Neural crest cell (in vitro differentiated cells): ENCODE results near the gene A3GALT2. TPM values are rescaled to one million over a fixed set of nuclear protein-coding genes. Genes with fewer than 3 reads are reported as not detected.

Source experiments
- DNase-seq: peaks from one replicate; pipeline ENCODE4 v3.0.0; 2021; ENCODE audit warnings: low read depth, mixed read lengths, low spot score
- H3K27ac Mint-ChIP-seq: one replicate; pipeline ENCODE4 v1.8.0; 2021; ENCODE audit warnings: mild to moderate bottlenecking, mixed read lengths; ENCODE audit not compliant: unreplicated experiment
- H3K27me3 Mint-ChIP-seq: 2 replicates; pipeline ENCODE4 v1.8.0; 2021; ENCODE audit warnings: low read depth, mild to moderate bottlenecking, mixed read lengths
- H3K36me3 Mint-ChIP-seq: 2 replicates; pipeline ENCODE4 v1.8.0; 2021; ENCODE audit warnings: low read depth, mild to moderate bottlenecking, mixed read lengths
- H3K4me1 Mint-ChIP-seq: 2 replicates; pipeline ENCODE4 v1.8.0; 2021; ENCODE audit warnings: mixed read lengths
- H3K4me3 Mint-ChIP-seq: one replicate; pipeline ENCODE4 v1.8.0; 2021; ENCODE audit warnings: mild to moderate bottlenecking, mixed read lengths
- H3K9me3 Mint-ChIP-seq: 2 replicates; pipeline ENCODE4 v1.8.0; 2021; ENCODE audit warnings: mixed read lengths
- total RNA-seq: library from RNA; stranded (reverse); gene quantifications from 2 replicates; pipeline ENCODE4 v1.2.1, GENCODE V29; 2021
- TF ChIP-seq, protein P1 (sequence below): fragments of 200-600 bp; sonication (generic); conservative IDR thresholded peaks from 2 replicates; pipeline ENCODE4 v1.5.0; 2021; ENCODE audit warnings: antibody characterized with exemption, mild to moderate bottlenecking

A3GALT2 gene
- total RNA-seq, 1 donor from 2014 or later = not detected

- Mint-ChIP-seq H3K9me3 (no peaks in the 10 kb centered on the region), H3K27me3 (no peaks in the 10 kb centered on the region), H3K27ac (peak overlapping the region; percentile 22), H3K4me3 (peak overlapping the region; percentile 76), H3K36me3 (peaks cover 6% of the 10 kb centered on the region), H3K4me1 (peaks cover 89% of the 10 kb centered on the region)
- TF ChIP-seq, protein P1, sequence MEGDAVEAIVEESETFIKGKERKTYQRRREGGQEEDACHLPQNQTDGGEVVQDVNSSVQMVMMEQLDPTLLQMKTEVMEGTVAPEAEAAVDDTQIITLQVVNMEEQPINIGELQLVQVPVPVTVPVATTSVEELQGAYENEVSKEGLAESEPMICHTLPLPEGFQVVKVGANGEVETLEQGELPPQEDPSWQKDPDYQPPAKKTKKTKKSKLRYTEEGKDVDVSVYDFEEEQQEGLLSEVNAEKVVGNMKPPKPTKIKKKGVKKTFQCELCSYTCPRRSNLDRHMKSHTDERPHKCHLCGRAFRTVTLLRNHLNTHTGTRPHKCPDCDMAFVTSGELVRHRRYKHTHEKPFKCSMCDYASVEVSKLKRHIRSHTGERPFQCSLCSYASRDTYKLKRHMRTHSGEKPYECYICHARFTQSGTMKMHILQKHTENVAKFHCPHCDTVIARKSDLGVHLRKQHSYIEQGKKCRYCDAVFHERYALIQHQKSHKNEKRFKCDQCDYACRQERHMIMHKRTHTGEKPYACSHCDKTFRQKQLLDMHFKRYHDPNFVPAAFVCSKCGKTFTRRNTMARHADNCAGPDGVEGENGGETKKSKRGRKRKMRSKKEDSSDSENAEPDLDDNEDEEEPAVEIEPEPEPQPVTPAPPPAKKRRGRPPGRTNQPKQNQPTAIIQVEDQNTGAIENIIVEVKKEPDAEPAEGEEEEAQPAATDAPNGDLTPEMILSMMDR = no peak
- no peak for DNase-seq
Observed at GRCh38 chr1:33342041-33342723, 21.3 kb upstream of the A3GALT2 start.

DNA sequence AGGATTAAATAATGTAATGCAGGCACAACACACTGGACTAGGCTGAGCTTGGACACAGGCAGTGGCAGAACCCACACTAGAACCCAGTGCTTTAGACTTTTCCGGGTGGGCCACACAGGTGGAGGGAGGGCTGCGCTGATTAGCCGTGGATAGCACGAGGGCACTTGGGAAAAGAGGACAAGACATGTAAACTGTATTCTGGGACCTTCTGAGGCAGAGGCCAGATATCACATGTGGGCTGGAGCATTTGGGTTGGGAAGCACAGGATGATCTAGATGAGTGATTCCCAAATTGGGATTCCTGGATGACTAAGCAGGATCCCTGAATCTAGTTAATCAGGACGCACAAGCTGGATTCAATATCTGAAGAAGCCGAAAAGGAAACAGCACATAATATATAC, 20.3 kb upstream of the A3GALT2 start:
- H3K4me1 Mint-ChIP-seq = peaks cover 87% of the 10 kb centered on the region
- H3K27me3 Mint-ChIP-seq = no peaks in the 10 kb centered on the region
- DNase-seq = no peak
- peaks cover 6% of the 10 kb centered on the region for H3K36me3 Mint-ChIP-seq
- peak overlapping the region; percentile 70 for H3K4me3 Mint-ChIP-seq
- TF ChIP-seq, protein P1 = no peak
- no peak overlapping the region for H3K27ac Mint-ChIP-seq
- no peaks in the 10 kb centered on the region for H3K9me3 Mint-ChIP-seq

GRCh38 chr1:33339413-33339812, 18.5 kb upstream of the A3GALT2 start:
- Mint-ChIP-seq H3K4me3 (peak overlapping the region; percentile 69), H3K9me3 (no peaks in the 10 kb centered on the region), H3K27ac (peak overlapping the region; percentile 90), H3K27me3 (no peaks in the 10 kb centered on the region), H3K4me1 (peaks cover 88% of the 10 kb centered on the region), H3K36me3 (peaks cover 10% of the 10 kb centered on the region)
- no peak for DNase-seq
- TF ChIP-seq, protein P1 = no peak

- TF ChIP-seq, protein P1 = no peak
- Mint-ChIP-seq H3K4me3 (peak overlapping the region; percentile 69), H3K9me3 (no peaks in the 10 kb centered on the region), H3K4me1 (peaks cover 89% of the 10 kb centered on the region), H3K27me3 (no peaks in the 10 kb centered on the region), H3K27ac (peak overlapping the region; percentile 90), H3K36me3 (peaks cover 8% of the 10 kb centered on the region)
- peak; percentile 27 for DNase-seq
Observed at GRCh38 chr1:33338440-33339211, 17.7 kb upstream of the A3GALT2 start.

GRCh38 chr1:33338048-33338439, 17.1 kb upstream of the A3GALT2 start:
- peak overlapping the region; percentile 69 for H3K4me3 Mint-ChIP-seq
- no peak for DNase-seq
- H3K4me1 Mint-ChIP-seq = peaks cover 90% of the 10 kb centered on the region
- no peak overlapping the region for H3K27ac Mint-ChIP-seq
- no peaks in the 10 kb centered on the region for H3K9me3 Mint-ChIP-seq
- peaks cover 11% of the 10 kb centered on the region for H3K36me3 Mint-ChIP-seq
- H3K27me3 Mint-ChIP-seq = no peaks in the 10 kb centered on the region
- TF ChIP-seq, protein P1 = no peak
